MM.1S (cell line): ENCODE results near the gene ASMTL.
"Not testable (repeated sequence)": the region's sequence is repeated elsewhere in the genome, so short reads cannot be mapped to it uniquely, and the experiment has no call there.

Experiments
- DNase-seq: peaks from one replicate; pipeline ENCODE4 v3.0.0-alpha.2; 2015
- H2AFZ ChIP-seq: fragments of 300-600 bp; sonication (generic); 2 replicates; pipeline ENCODE4 v1.6.0; 2016; ENCODE audit warnings: antibody characterized with exemption, low read length
- H3F3A ChIP-seq: fragments of 300-600 bp; sonication (generic); 2 replicates; pipeline ENCODE4 v1.6.1; 2016; ENCODE audit warnings: mild to moderate bottlenecking, antibody characterized with exemption, low read length, moderate library complexity, mixed read lengths; ENCODE audit not compliant: insufficient read depth
- H3K27ac ChIP-seq: fragments of 300-600 bp; sonication (generic); 2 replicates; pipeline ENCODE4 v1.5.1; 2016; ENCODE audit warnings: mild to moderate bottlenecking, low read length
- H3K27me3 ChIP-seq: fragments of 300-600 bp; sonication (generic); replicated peaks from 2 replicates; pipeline ENCODE4 v1.6.0; 2016; ENCODE audit warnings: low read length; ENCODE audit not compliant: insufficient read depth
- H3K36me3 ChIP-seq: fragments of 300-600 bp; sonication (generic); replicated peaks from 2 replicates; pipeline ENCODE4 v1.6.1; 2016; ENCODE audit warnings: mild to moderate bottlenecking, low read length, mixed read lengths; ENCODE audit not compliant: insufficient read depth
- H3K4me1 ChIP-seq: fragments of 300-600 bp; sonication (generic); 2 replicates; pipeline ENCODE4 v1.6.1; 2016; ENCODE audit warnings: low read length, mixed read lengths
- H3K4me2 ChIP-seq: fragments of 300-600 bp; sonication (generic); 2 replicates; pipeline ENCODE4 v1.6.0; 2016; ENCODE audit warnings: low read depth, low read length
- H3K4me3 ChIP-seq: fragments of 300-600 bp; sonication (generic); 2 replicates; pipeline ENCODE4 v1.5.1; 2016; ENCODE audit warnings: low read length, mixed read lengths
- H3K79me2 ChIP-seq: fragments of 300-600 bp; sonication (generic); 2 replicates; pipeline ENCODE4 v1.6.1; 2016; ENCODE audit warnings: mixed run types, low read length, mixed read lengths
- H3K9ac ChIP-seq: fragments of 300-600 bp; sonication (generic); 2 replicates; pipeline ENCODE4 v1.6.1; 2016; ENCODE audit warnings: low read length, mixed read lengths
- H3K9me2 ChIP-seq: fragments of 300-600 bp; sonication (generic); replicated peaks from 2 replicates; pipeline ENCODE4 v1.6.1; 2016; ENCODE audit warnings: mild to moderate bottlenecking, low read length, mixed read lengths; ENCODE audit not compliant: insufficient read depth
- H3K9me3 ChIP-seq: fragments of 300-600 bp; sonication (generic); replicated peaks from 2 replicates; pipeline ENCODE4 v1.6.1; 2016; ENCODE audit warnings: mild to moderate bottlenecking, low read length, mixed read lengths; ENCODE audit not compliant: insufficient read depth
- H4K20me1 ChIP-seq: fragments of 300-600 bp; sonication (generic); 2 replicates; pipeline ENCODE4 v1.6.1; 2016; ENCODE audit warnings: mild to moderate bottlenecking, low read length, moderate library complexity, mixed read lengths; ENCODE audit not compliant: insufficient read depth
- EZH2 ChIP-seq: fragments of 300-600 bp; sonication (generic); optimal IDR thresholded peaks from 2 replicates; pipeline ENCODE3; 2017; ENCODE audit warnings: low read depth, mild to moderate bottlenecking, antibody characterized with exemption, low read length, mixed read lengths
- EZH2phosphoT487 ChIP-seq: fragments of 300-600 bp; sonication (generic); IDR thresholded peaks from 2 replicates; pipeline ENCODE4 v1.6.1; 2018; ENCODE audit warnings: antibody characterized with exemption, low read length
- TF ChIP-seq, protein P1 (sequence below): fragments of 300-600 bp; sonication (generic); IDR thresholded peaks from 2 replicates; pipeline ENCODE4 v1.5.1; 2016; ENCODE audit warnings: antibody characterized with exemption, low read length, mixed read lengths

Gene ASMTL

DNA sequence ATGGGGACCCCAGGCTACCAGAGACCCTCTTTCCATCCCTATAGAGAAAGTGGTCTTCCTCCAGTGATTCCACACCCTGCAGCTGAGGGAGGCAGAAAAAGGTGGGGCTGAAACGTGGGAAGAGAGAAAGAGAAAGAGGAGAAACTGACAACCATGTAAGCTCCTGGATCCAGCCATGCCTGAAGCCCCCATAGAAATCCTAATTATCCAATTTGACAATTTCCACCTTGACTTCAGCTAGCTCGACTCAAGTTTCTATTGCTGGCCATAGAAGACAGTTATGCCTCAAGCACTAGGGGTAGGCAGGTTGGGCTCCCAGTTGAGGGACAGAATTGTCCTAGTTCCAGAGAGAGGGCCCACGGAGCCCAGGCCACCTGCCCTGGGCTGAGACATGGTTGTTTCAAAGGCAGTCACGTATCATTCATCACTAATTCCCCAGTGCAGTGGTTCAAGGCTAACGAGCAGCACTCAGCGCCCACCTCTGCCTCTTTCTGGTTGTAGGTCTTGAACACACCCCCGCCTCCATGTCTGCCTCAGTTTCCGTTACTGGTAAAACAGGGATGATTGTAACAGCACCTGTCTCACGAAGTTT lies 39.8 kb upstream of the ASMTL start:
- no peak for DNase-seq
- H3F3A ChIP-seq = peaks cover 25% of the 10 kb centered on the region
- H2AFZ ChIP-seq = no peak overlapping the region
- H3K27me3 ChIP-seq = no peaks in the 10 kb centered on the region
- no peaks in the 10 kb centered on the region for H3K9me2 ChIP-seq
- no peak overlapping the region for H3K4me2 ChIP-seq
- no peak for TF ChIP-seq EZH2phosphoT487
- TF ChIP-seq, protein P1, sequence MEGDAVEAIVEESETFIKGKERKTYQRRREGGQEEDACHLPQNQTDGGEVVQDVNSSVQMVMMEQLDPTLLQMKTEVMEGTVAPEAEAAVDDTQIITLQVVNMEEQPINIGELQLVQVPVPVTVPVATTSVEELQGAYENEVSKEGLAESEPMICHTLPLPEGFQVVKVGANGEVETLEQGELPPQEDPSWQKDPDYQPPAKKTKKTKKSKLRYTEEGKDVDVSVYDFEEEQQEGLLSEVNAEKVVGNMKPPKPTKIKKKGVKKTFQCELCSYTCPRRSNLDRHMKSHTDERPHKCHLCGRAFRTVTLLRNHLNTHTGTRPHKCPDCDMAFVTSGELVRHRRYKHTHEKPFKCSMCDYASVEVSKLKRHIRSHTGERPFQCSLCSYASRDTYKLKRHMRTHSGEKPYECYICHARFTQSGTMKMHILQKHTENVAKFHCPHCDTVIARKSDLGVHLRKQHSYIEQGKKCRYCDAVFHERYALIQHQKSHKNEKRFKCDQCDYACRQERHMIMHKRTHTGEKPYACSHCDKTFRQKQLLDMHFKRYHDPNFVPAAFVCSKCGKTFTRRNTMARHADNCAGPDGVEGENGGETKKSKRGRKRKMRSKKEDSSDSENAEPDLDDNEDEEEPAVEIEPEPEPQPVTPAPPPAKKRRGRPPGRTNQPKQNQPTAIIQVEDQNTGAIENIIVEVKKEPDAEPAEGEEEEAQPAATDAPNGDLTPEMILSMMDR = no peak
- TF ChIP-seq EZH2 = no peak
- no peaks in the 10 kb centered on the region; the same call in 1 of the 2 replicates for H3K36me3 ChIP-seq
- H4K20me1 ChIP-seq = no peaks in the 10 kb centered on the region
- H3K4me3 ChIP-seq = no peak overlapping the region
- peaks cover 46% of the 10 kb centered on the region for H3K79me2 ChIP-seq
- no peaks in the 10 kb centered on the region for H3K9me3 ChIP-seq
- peak overlapping the region; percentile 17; the same call in 1 of the 2 replicates for H3K27ac ChIP-seq
- no peak overlapping the region for H3K9ac ChIP-seq
- peaks cover 11% of the 10 kb centered on the region; the same call in 1 of the 2 replicates for H3K4me1 ChIP-seq

DNA sequence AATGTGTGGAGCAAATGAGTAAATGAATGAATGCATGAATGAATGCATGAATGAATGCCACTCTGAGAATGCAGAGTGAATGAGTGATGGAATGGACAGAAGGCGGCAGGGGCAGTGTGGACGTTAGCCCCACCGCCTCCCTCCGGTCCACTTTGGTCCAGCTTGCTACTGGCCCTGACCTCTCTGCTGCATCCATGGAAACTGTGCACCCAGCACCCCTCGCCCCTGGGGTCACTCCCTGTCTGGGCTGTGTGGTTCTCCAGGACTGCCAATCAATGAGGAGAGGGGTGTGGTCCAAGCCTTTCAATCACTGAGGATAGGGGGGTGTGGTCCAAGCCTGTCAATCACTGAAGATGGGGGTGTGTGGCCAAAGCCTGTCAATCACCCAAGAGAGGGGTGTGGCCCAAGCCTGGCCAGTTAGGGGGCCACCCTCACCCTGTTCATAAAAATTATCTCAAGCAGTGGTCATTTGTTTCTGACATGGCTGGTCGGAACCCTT lies 39.2 kb upstream of the ASMTL start:
- Histone ChIP-seq H2AFZ (no peak overlapping the region), H3K4me1 (peaks cover 11% of the 10 kb centered on the region; the same call in 1 of the 2 replicates), H3K9me3 (no peaks in the 10 kb centered on the region), H4K20me1 (no peaks in the 10 kb centered on the region), H3K9ac (no peak overlapping the region), H3K27me3 (no peaks in the 10 kb centered on the region), H3K27ac (no peak overlapping the region), H3K4me2 (no peak overlapping the region), H3K9me2 (no peaks in the 10 kb centered on the region), H3K79me2 (peaks cover 52% of the 10 kb centered on the region), H3F3A (peaks cover 25% of the 10 kb centered on the region), H3K4me3 (no peak overlapping the region), H3K36me3 (no peaks in the 10 kb centered on the region; the same call in 1 of the 2 replicates)
- peak; percentile 50 for DNase-seq
- TF ChIP-seq, protein P1 = no peak
- TF ChIP-seq EZH2phosphoT487 (no peak), EZH2 (no peak)

DNA sequence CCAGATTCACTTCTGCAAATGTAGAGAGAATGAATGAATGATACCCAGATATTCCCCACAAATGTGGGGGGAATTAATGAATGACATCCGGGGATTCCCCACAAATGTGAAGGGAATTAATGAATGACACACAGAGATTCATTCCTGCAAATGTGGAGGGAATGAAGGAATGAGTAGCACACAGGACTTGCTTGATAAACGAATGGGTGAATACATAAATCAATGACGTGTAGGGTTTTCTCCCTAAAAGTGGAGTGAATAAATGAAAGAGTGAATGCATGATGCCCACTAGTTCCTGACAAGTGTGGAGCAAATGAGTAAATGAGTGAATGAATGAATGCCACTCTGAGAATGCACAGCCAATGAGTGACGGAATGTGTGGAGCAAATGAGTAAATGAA lies 38.5 kb upstream of the ASMTL start:
- H3K9me2 ChIP-seq, H3K27me3 ChIP-seq, H4K20me1 ChIP-seq, H3K36me3 ChIP-seq, H3K9ac ChIP-seq, DNase-seq, H2AFZ ChIP-seq, H3K4me3 ChIP-seq, H3K4me2 ChIP-seq, H3K9me3 ChIP-seq, H3K27ac ChIP-seq: not testable (repeated sequence)
- H3K79me2 ChIP-seq = peaks cover 56% of the 10 kb centered on the region
- peaks cover 11% of the 10 kb centered on the region; the same call in 1 of the 2 replicates for H3K4me1 ChIP-seq
- peaks cover 25% of the 10 kb centered on the region for H3F3A ChIP-seq

GRCh38 chrX:1490723-1491122 lies 38.0 kb upstream of the ASMTL start:
- Histone ChIP-seq H3K79me2 (peaks cover 54% of the 10 kb centered on the region), H3F3A (peaks cover 25% of the 10 kb centered on the region), H3K4me1 (peaks cover 11% of the 10 kb centered on the region; the same call in 1 of the 2 replicates)
- not testable (repeated sequence) for H2AFZ ChIP-seq, H3K9ac ChIP-seq, H3K27ac ChIP-seq, H4K20me1 ChIP-seq, H3K27me3 ChIP-seq, H3K9me2 ChIP-seq, H3K4me3 ChIP-seq, H3K4me2 ChIP-seq, H3K9me3 ChIP-seq, H3K36me3 ChIP-seq, DNase-seq

- not testable (repeated sequence) for H3K27me3 ChIP-seq, H3K9ac ChIP-seq, H3K27ac ChIP-seq, H3K36me3 ChIP-seq, H3K4me1 ChIP-seq, H4K20me1 ChIP-seq, H3K9me3 ChIP-seq, DNase-seq, H3K9me2 ChIP-seq, H2AFZ ChIP-seq, H3K4me3 ChIP-seq, H3K4me2 ChIP-seq
- Histone ChIP-seq H3F3A (peaks cover 22% of the 10 kb centered on the region), H3K79me2 (peaks cover 55% of the 10 kb centered on the region)
Observed at GRCh38 chrX:1489354-1489753, 36.6 kb upstream of the ASMTL start.
